ENCODE measurements around the gene CIAPIN1.

Gene CIAPIN1

DNA sequence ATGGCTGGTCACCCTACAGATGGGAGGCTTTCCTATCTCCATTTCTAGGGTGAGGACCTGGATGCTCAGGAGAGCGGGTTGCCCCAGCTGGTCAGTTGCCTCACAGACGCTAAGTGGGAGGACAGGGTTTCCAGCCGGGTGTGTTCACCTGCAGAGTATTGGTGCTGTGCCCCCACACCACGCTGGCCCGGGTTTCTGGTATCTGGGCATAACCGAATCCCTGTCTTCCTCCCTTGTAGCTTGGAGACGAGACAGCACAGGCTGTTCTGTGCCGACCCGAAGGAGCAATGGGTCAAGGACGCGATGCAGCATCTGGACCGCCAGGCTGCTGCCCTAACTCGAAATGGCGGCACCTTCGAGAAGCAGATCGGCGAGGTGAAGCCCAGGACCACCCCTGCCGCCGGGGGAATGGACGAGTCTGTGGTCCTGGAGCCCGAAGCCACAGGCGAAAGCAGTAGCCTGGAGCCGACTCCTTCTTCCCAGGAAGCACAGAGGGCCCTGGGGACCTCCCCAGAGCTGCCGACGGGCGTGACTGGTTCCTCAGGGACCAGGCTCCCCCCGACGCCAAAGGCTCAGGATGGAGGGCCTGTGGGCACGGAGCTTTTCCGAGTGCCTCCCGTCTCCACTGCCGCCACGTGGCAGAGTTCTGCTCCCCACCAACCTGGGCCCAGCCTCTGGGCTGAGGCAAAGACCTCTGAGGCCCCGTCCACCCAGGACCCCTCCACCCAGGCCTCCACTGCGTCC lies 65.2 kb downstream of the CIAPIN1 start:
- DNase-seq = no peak

DNA sequence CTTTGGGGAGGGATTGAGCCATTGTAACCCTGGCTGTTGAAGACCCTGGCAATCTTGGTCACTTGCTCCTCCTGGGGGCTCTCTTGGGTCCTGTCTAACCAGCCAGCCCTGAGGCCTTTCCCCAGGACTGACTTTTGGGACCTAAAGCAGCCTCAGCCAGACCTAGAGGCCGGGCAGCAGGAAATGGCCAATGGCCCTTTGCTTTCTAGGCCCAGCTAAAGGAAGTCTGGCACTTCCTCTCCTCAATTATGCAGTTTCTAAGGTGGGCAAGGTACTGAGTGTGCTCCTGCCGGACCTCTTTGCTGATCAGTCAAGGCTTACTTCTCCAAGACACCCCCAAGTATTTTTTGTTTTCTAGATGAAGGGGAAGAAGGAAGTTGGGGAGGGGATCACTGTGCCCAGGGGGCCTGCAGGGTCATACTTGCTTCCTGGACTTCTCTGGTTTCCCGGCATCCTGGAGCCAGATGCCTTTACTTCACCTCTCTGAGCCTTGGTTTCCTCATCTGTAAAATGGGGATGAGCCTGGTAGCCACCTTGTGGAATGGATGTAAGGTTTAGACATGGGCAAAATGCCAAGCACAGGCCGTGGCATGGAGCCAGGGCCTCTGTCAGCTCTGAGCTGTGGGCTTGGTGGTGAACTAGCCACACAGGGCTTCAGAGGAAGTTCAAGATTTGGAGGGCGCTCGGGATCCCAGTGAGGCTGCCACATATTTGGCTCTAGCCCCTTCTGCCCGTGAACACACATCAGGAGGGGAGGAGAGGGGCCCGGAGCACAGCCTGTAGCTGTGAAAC lies 66.3 kb downstream of the CIAPIN1 start:
- no peak for DNase-seq

DNA sequence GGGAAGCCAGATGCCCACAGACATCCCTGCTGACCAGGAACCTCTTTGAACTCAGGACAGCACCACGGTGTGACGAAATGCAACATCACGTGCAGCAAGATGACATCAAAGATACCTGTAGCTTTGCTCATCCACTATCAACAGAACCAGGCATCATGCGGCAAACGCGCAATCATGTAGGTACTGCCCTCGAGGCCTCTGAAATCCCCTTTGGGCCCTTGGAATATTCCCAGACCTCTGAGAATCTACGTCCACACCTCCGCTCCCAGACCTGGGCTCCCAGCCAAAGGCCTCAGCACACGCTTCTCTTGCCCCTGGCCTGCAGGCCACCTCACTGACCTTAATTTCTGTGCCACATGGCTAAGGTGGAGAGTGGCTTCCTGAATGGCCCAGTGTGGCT lies 67.6 kb downstream of the CIAPIN1 start:
- no peak for DNase-seq

All from T-helper 9 cell (primary cell).